ENCODE results near the gene TMEM9. TPM values are rescaled to one million over a fixed set of nuclear protein-coding genes. Genes with fewer than 3 reads are reported as not detected.

Gene TMEM9
- total RNA-seq, 2 experiments from 2014 or later: 28.5 to 35.9 TPM

DNA sequence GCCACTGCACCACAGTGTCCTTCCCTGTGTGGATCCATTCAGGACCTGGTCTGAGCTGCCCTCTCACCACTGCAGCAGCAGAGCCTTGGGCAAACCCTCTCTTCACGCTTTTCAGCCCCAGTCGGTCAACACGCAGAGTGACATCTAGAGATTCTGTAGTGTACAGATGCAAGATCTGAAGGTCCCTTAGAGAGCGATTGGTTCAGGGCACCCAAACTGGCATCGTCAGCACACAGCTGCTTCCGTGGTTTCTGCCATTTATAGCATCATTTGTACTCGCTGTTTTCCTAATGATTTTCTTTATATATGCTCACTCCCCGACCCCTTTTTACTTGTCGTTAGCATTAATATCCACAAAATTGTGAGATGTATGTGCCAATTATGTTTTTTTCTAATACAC lies 25.8 kb downstream of the TMEM9 start:
- no peaks in the 10 kb centered on the region for H4K20me1 ChIP-seq (ENCODE audit: insufficient read depth, low read length)
- ChIA-PET CTCF (ENCODE audit: unreplicated experiment) (interaction anchor here (1.0 kb wide), 1 partner anchor 9 kb away, joined by 3 read pairs; no protein-coding TSS in a partner anchor), POLR2A (no interaction called here)
- DNase-seq (ENCODE audit: low spot score): no peak
- H3K4me3 ChIP-seq (ENCODE audit: low read depth, low read length, poor library complexity, severe bottlenecking): no peak overlapping the region
- H3K4me1 ChIP-seq (ENCODE audit: insufficient read depth, low read length, poor library complexity, severe bottlenecking): no peaks in the 10 kb centered on the region
- no TSS peak for BruUV-seq (replicated peaks)
- intact Hi-C loops (cut with micrococcal nuclease; ENCODE audit: unreplicated experiment): no loop called here
- no peak overlapping the region for H3K4me2 ChIP-seq (ENCODE audit: low read length)
- H3K79me2 ChIP-seq (ENCODE audit: insufficient read depth, low read depth, low read length): no peaks in the 10 kb centered on the region
- H3K9me2 ChIP-seq (ENCODE audit: insufficient read depth, low read length): no peaks in the 10 kb centered on the region
- H3K9me3 ChIP-seq (ENCODE audit: low read length): no peaks in the 10 kb centered on the region
- no peaks in the 10 kb centered on the region for H3K36me3 ChIP-seq (ENCODE audit: insufficient read depth, low read length)
- no peak overlapping the region for H2AFZ ChIP-seq (ENCODE audit: low read length)
- no peak for TF ChIP-seq CTCF (conservative IDR thresholded peaks at IDR 0.05; ENCODE audit: low read length)
- TF ChIP-seq EZH2phosphoT487 (IDR thresholded peaks at IDR 0.05; ENCODE audit: borderline replicate concordance, low read depth, low read length): no peak
- H3K27ac ChIP-seq (ENCODE audit: low read depth, low read length, poor library complexity, severe bottlenecking): no peak overlapping the region

GRCh38 chr1:201127755-201128455 lies 26.4 kb downstream of the TMEM9 start:
- H2AFZ ChIP-seq (ENCODE audit: low read length): no peak overlapping the region
- no peak overlapping the region for H3K4me2 ChIP-seq (ENCODE audit: low read length)
- intact Hi-C loops (cut with micrococcal nuclease; ENCODE audit: unreplicated experiment): no loop called here
- no peak for DNase-seq (ENCODE audit: low spot score)
- no peaks in the 10 kb centered on the region for H3K36me3 ChIP-seq (ENCODE audit: insufficient read depth, low read length)
- no peaks in the 10 kb centered on the region for H3K79me2 ChIP-seq (ENCODE audit: insufficient read depth, low read depth, low read length)
- no peaks in the 10 kb centered on the region for H4K20me1 ChIP-seq (ENCODE audit: insufficient read depth, low read length)
- no peaks in the 10 kb centered on the region for H3K4me1 ChIP-seq (ENCODE audit: insufficient read depth, low read length, poor library complexity, severe bottlenecking)
- no peak for TF ChIP-seq EZH2phosphoT487 (IDR thresholded peaks at IDR 0.05; ENCODE audit: borderline replicate concordance, low read depth, low read length)
- TF ChIP-seq CTCF (conservative IDR thresholded peaks at IDR 0.05; ENCODE audit: low read length): no peak
- CTCF ChIA-PET (ENCODE audit: unreplicated experiment): interaction anchor here (1.0 kb wide), 1 partner anchor 9 kb away, joined by 3 read pairs; no protein-coding TSS in a partner anchor
- H3K9me2 ChIP-seq (ENCODE audit: insufficient read depth, low read length): no peaks in the 10 kb centered on the region
- H3K4me3 ChIP-seq (ENCODE audit: low read depth, low read length, poor library complexity, severe bottlenecking): no peak overlapping the region
- no peaks in the 10 kb centered on the region for H3K9me3 ChIP-seq (ENCODE audit: low read length)
- no TSS peak for BruUV-seq (replicated peaks)
- H3K27ac ChIP-seq (ENCODE audit: low read depth, low read length, poor library complexity, severe bottlenecking): no peak overlapping the region
- POLR2A ChIA-PET: no interaction called here

All from OCI-LY7 (cell line).